Suprapubic skin (tissue), 4 donors: ENCODE measurements around the gene NRARP. TPM values are rescaled to one million over a fixed set of nuclear protein-coding genes. Genes with fewer than 3 reads are reported as not detected.
A peak's percentile ranks its signal among the peaks of the same experiment; 100 is the strongest.

Experiments
- DNase-seq, 2 donors: peaks; one replicate each; pipeline ENCODE4 v3.0.0-alpha.2; 2019; ENCODE audit warnings: low spot score in 2 of 2
- H3K27ac ChIP-seq: fragments of 200-600 bp; sonication (generic); one replicate; pipeline ENCODE4 v1.5.1; 2019
- H3K27me3 ChIP-seq: fragments of 200-600 bp; sonication (generic); one replicate; pipeline ENCODE4 v1.5.1; 2019
- H3K36me3 ChIP-seq: fragments of 200-600 bp; sonication (generic); one replicate; pipeline ENCODE4 v1.5.1; 2019
- H3K4me1 ChIP-seq: fragments of 200-600 bp; sonication (generic); one replicate; pipeline ENCODE4 v1.5.1; 2019
- H3K4me3 ChIP-seq: fragments of 200-600 bp; sonication (generic); one replicate; pipeline ENCODE4 v1.5.1; 2019; ENCODE audit warnings: mild to moderate bottlenecking
- H3K9me3 ChIP-seq: fragments of 200-600 bp; sonication (generic); one replicate; pipeline ENCODE4 v1.5.1; 2019
- CTCF ChIP-seq, 2 donors: fragments of 200-600 bp in 1 of 2; fragments of 450-650 bp in 1 of 2; sonication (generic) in 1 of 2; IDR thresholded peaks; one replicate each; pipeline ENCODE4 v1.5.1; 2016 to 2019; ENCODE audit warnings: antibody characterized with exemption in 2 of 2, mild to moderate bottlenecking in 1 of 2, moderate library complexity in 1 of 2
- EP300 ChIP-seq: sonication (generic); formaldehyde crosslinking; IDR thresholded peaks from one replicate; pipeline ENCODE4 v1.6.1; 2017; ENCODE audit warnings: antibody characterized with exemption
- POLR2A ChIP-seq, 2 donors: fragments of 450-650 bp; IDR thresholded peaks; one replicate each; pipeline ENCODE4 v1.6.1; 2017; ENCODE audit warnings: antibody characterized with exemption in 2 of 2, mild to moderate bottlenecking in 2 of 2, moderate library complexity in 2 of 2
- POLR2AphosphoS5 ChIP-seq, 3 donors: sonication (generic); formaldehyde crosslinking; IDR thresholded peaks; one replicate each; pipeline ENCODE4 v1.6.1; 2017; ENCODE audit warnings: antibody characterized with exemption in 3 of 3
- WGBS: methylation state at CpG from one replicate; pipeline ENCODE4 v1.1.5; 2018; 5-methylcytosine and 5-hydroxymethylcytosine counted together
- total RNA-seq, 4 donors: library from RNA; depleted of rRNA; stranded (reverse); fragments of >200 nt; gene quantifications; one replicate each; pipeline ENCODE4 v1.1.0, GENCODE V29; 2016

NRARP gene
- total RNA-seq, 4 donors from 2014 or later, result 25.3 to 69.0 (median 65.5) TPM

DNA sequence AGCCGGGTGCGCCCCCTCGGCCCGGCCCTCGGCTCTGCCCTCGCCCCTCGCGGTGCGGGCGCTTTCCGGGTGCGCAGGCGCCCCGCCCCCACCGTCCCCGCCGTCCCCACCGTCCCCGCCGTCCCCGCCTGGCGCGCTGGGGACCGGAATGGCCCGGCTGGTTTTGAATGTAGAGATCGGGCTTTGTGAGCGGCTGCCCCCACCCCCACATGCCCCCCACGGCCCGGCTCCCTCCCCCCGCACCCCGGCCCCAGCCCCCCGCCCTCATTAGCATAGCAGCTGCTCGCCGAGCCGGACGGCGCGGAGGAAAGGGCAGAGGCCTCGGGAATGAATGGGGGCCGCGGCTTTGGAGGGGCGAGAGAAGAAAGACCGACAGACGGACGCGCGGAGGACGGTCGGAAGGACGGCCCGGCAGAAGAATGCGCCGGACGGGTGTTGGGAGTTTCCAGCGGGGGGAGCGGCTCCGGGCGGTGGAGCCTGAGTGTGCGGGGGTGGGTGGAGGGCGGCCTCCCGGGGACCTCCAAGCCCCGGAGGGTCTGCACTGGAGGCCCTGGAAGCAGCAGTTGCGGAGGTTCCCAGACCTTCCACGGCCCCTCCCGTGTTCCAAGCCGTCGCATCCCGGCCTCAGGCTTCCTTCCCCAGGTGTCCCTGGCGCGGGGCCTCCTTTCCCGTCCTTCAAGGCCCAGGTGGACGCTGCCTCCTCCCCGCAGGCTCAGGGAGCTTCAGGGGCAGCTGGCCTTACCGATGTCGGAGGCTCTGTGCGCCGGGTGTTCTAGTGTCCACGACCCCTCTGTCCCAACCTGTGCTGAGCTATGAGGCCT, 6.0 kb downstream of the NRARP start:
- H3K36me3 ChIP-seq, result no peaks in the 10 kb centered on the region
- peaks cover 62% of the 10 kb centered on the region for H3K27me3 ChIP-seq
- 60% methylated on average over 10 of the region's 78 CpGs for WGBS
- H3K27ac ChIP-seq, result peak overlapping the region; percentile 40
- H3K9me3 ChIP-seq, result no peaks in the 10 kb centered on the region
- H3K4me1 ChIP-seq, result peaks cover 52% of the 10 kb centered on the region
- TF ChIP-seq EP300, result no peak
- no peak for TF ChIP-seq POLR2A (IDR thresholded peaks at IDR 0.05)
- TF ChIP-seq CTCF (IDR thresholded peaks at IDR 0.05), result no peak
- TF ChIP-seq POLR2AphosphoS5 (IDR thresholded peaks at IDR 0.05), result no peak
- DNase-seq, result no peak
- H3K4me3 ChIP-seq, result peak overlapping the region; percentile 53

GRCh38 chr9:137295238-137295811, 6.7 kb downstream of the NRARP start:
- no peak overlapping the region for H3K27ac ChIP-seq
- no peaks in the 10 kb centered on the region for H3K9me3 ChIP-seq
- no peaks in the 10 kb centered on the region for H3K36me3 ChIP-seq
- peaks cover 60% of the 10 kb centered on the region for H3K27me3 ChIP-seq
- no peak for DNase-seq
- peak overlapping the region; percentile 53 for H3K4me3 ChIP-seq
- no peak for TF ChIP-seq EP300
- peak; percentile 64 to 81 for TF ChIP-seq CTCF (IDR thresholded peaks at IDR 0.05)
- no peak for TF ChIP-seq POLR2A (IDR thresholded peaks at IDR 0.05)
- no peak for TF ChIP-seq POLR2AphosphoS5 (IDR thresholded peaks at IDR 0.05)
- WGBS, result no CpG with 5 or more reads among the region's 76 CpGs
- H3K4me1 ChIP-seq, result peaks cover 45% of the 10 kb centered on the region

- Histone ChIP-seq H3K36me3 (no peaks in the 10 kb centered on the region), H3K4me1 (peaks cover 39% of the 10 kb centered on the region), H3K27me3 (peaks cover 56% of the 10 kb centered on the region), H3K9me3 (no peaks in the 10 kb centered on the region), H3K27ac (no peak overlapping the region), H3K4me3 (peak overlapping the region; percentile 53)
- 12% methylated on average over 32 of the region's 35 CpGs for WGBS
- no peak for TF ChIP-seq EP300
- TF ChIP-seq POLR2AphosphoS5 (IDR thresholded peaks at IDR 0.05), result no peak
- no peak for TF ChIP-seq CTCF (IDR thresholded peaks at IDR 0.05)
- no peak for TF ChIP-seq POLR2A (IDR thresholded peaks at IDR 0.05)
- DNase-seq, result no peak
These were observed 7.3 kb downstream of the NRARP start for GRCh38 chr9:137294681-137295237.

- H3K9me3 ChIP-seq, result no peaks in the 10 kb centered on the region
- no peak for DNase-seq
- no peaks in the 10 kb centered on the region for H3K36me3 ChIP-seq
- peaks cover 50% of the 10 kb centered on the region for H3K27me3 ChIP-seq
- TF ChIP-seq EP300, result no peak
- no peak for TF ChIP-seq POLR2AphosphoS5 (IDR thresholded peaks at IDR 0.05)
- no peak for TF ChIP-seq POLR2A (IDR thresholded peaks at IDR 0.05)
- TF ChIP-seq CTCF (IDR thresholded peaks at IDR 0.05), result no peak
- no peak overlapping the region for H3K27ac ChIP-seq
- no peak overlapping the region for H3K4me3 ChIP-seq
- 44% methylated on average over 11 of the region's 11 CpGs for WGBS
- H3K4me1 ChIP-seq, result peaks cover 35% of the 10 kb centered on the region
These were observed 7.9 kb downstream of the NRARP start for GRCh38 chr9:137294091-137294680.
